Mesendoderm (in vitro differentiated cells): ENCODE results near the gene CDCA8.

Experiments
- DNase-seq: peaks from one replicate; pipeline ENCODE4 v3.0.0; 2013
- H2AK5ac ChIP-seq: 2 replicates; pipeline ENCODE4 v1.6.1; 2013; ENCODE audit warnings: low read length, inconsistent platforms
- H2BK120ac ChIP-seq: 2 replicates; pipeline ENCODE4 v1.6.1; 2013; ENCODE audit warnings: low read depth, mild to moderate bottlenecking, low read length, moderate library complexity, mixed read lengths
- H2BK15ac ChIP-seq: replicated peaks from 2 replicates; pipeline ENCODE4 v1.6.1; 2013; ENCODE audit warnings: low read depth, mild to moderate bottlenecking, moderate library complexity
- H2BK5ac ChIP-seq: 2 replicates; pipeline ENCODE4 v1.6.1; 2013; ENCODE audit warnings: low read length, inconsistent platforms
- H3K18ac ChIP-seq: 2 replicates; pipeline ENCODE4 v1.6.1; 2013; ENCODE audit warnings: mild to moderate bottlenecking, low read length, mixed read lengths
- H3K23ac ChIP-seq: one replicate; pipeline ENCODE4 v1.6.1; 2013; ENCODE audit warnings: low read length
- H3K27ac ChIP-seq: 2 replicates; pipeline ENCODE4 v1.5.1; 2013; ENCODE audit warnings: low read depth, mild to moderate bottlenecking, inconsistent platforms, low read length, moderate library complexity
- H3K27me3 ChIP-seq: 2 replicates; pipeline ENCODE4 v1.6.1; 2013; ENCODE audit warnings: low read length, control low read depth, mild to moderate bottlenecking, inconsistent platforms; ENCODE audit not compliant: insufficient read depth, poor library complexity
- H3K36me3 ChIP-seq: 2 replicates; pipeline ENCODE4 v1.6.1; 2013; ENCODE audit warnings: low read length, inconsistent platforms; ENCODE audit not compliant: control insufficient read depth, insufficient read depth
- H3K4ac ChIP-seq: one replicate; pipeline ENCODE4 v1.6.1; 2013; ENCODE audit warnings: low read depth, mild to moderate bottlenecking, low read length, moderate library complexity
- H3K4me1 ChIP-seq: 2 replicates; pipeline ENCODE4 v1.6.1; 2013; ENCODE audit warnings: low read depth, low read length, inconsistent platforms; ENCODE audit not compliant: control insufficient read depth
- H3K4me2 ChIP-seq: 2 replicates; pipeline ENCODE4 v1.6.1; 2013; ENCODE audit warnings: low read length
- H3K4me3 ChIP-seq: 2 replicates; pipeline ENCODE4 v1.5.1; 2013; ENCODE audit warnings: mild to moderate bottlenecking, low read length
- H3K56ac ChIP-seq: one replicate; pipeline ENCODE4 v1.6.1; 2013; ENCODE audit warnings: low read length
- H3K79me1 ChIP-seq: 2 replicates; pipeline ENCODE4 v1.6.1; 2013; ENCODE audit warnings: low read length, inconsistent platforms
- H3K79me2 ChIP-seq: 2 replicates; pipeline ENCODE4 v1.6.1; 2013; ENCODE audit warnings: mild to moderate bottlenecking, low read length; ENCODE audit not compliant: control insufficient read depth, insufficient read depth
- H3K9ac ChIP-seq: 2 replicates; pipeline ENCODE4 v1.6.1; 2013; ENCODE audit warnings: low read length, inconsistent platforms
- H4K5ac ChIP-seq: one replicate; pipeline ENCODE4 v1.6.1; 2013; ENCODE audit warnings: low read length
- H4K8ac ChIP-seq: one replicate; pipeline ENCODE4 v1.6.1; 2013; ENCODE audit warnings: low read depth, mild to moderate bottlenecking, control low read depth, low read length, moderate library complexity
- WGBS: extraction: QIAGEN DNeasy Blood & Tissue Kit; methylation state at CpG from one replicate; pipeline ENCODE4 v1.1.7; 2013; ENCODE audit warnings: low lambda C conversion rate, missing lambda C conversion rate; ENCODE audit not compliant: insufficient coverage; ENCODE audit errors: extremely low coverage; 5-methylcytosine and 5-hydroxymethylcytosine counted together

The CDCA8 gene

GRCh38 chr1:37705399-37705798, 13.1 kb downstream of the CDCA8 start:
- no CpG with 5 or more reads among the region's 8 CpGs for WGBS
- H3K4me3 ChIP-seq = no peak overlapping the region
- H3K56ac ChIP-seq = no peak overlapping the region
- no peak overlapping the region for H3K9ac ChIP-seq
- H2AK5ac ChIP-seq = no peak overlapping the region
- H2BK5ac ChIP-seq = no peak overlapping the region
- H3K27me3 ChIP-seq = no peaks in the 10 kb centered on the region
- H3K23ac ChIP-seq = no peak overlapping the region
- no peak overlapping the region for H4K5ac ChIP-seq
- no peak for DNase-seq
- no peaks in the 10 kb centered on the region for H3K4me1 ChIP-seq
- H3K18ac ChIP-seq = no peak overlapping the region
- no peaks in the 10 kb centered on the region for H3K79me1 ChIP-seq
- no peak overlapping the region for H3K4ac ChIP-seq
- no peak overlapping the region for H2BK120ac ChIP-seq
- no peak overlapping the region for H4K8ac ChIP-seq
- H3K27ac ChIP-seq = no peak overlapping the region
- no peak overlapping the region for H2BK15ac ChIP-seq
- no peak overlapping the region for H3K4me2 ChIP-seq
- H3K79me2 ChIP-seq = no peaks in the 10 kb centered on the region
- H3K36me3 ChIP-seq = peaks cover 38% of the 10 kb centered on the region

- Histone ChIP-seq H3K36me3 (peaks cover 31% of the 10 kb centered on the region), H3K4me1 (no peaks in the 10 kb centered on the region), H3K79me2 (no peaks in the 10 kb centered on the region), H3K9ac (no peak overlapping the region), H3K4me2 (no peak overlapping the region), H3K27me3 (no peaks in the 10 kb centered on the region), H3K18ac (no peak overlapping the region), H3K23ac (no peak overlapping the region), H3K27ac (no peak overlapping the region), H3K4ac (no peak overlapping the region), H4K5ac (no peak overlapping the region), H4K8ac (no peak overlapping the region), H3K79me1 (no peaks in the 10 kb centered on the region), H2BK5ac (no peak overlapping the region), H2BK120ac (no peak overlapping the region), H3K56ac (no peak overlapping the region), H2AK5ac (no peak overlapping the region), H3K4me3 (no peak overlapping the region), H2BK15ac (no peak overlapping the region)
- no peak for DNase-seq
- WGBS = no CpG with 5 or more reads among the region's 4 CpGs
Measured at GRCh38 chr1:37708471-37708870, 16.2 kb downstream of the CDCA8 start.

- H2BK15ac ChIP-seq = no peak overlapping the region
- H3K9ac ChIP-seq = no peak overlapping the region
- no peak overlapping the region for H2AK5ac ChIP-seq
- no peaks in the 10 kb centered on the region for H3K79me2 ChIP-seq
- H3K4me3 ChIP-seq = no peak overlapping the region
- H4K5ac ChIP-seq = no peak overlapping the region
- H2BK5ac ChIP-seq = no peak overlapping the region
- no peak for DNase-seq
- no peaks in the 10 kb centered on the region for H3K79me1 ChIP-seq
- no peak overlapping the region for H3K4ac ChIP-seq
- no CpG with 5 or more reads among the region's 8 CpGs for WGBS
- no peak overlapping the region for H2BK120ac ChIP-seq
- H3K36me3 ChIP-seq = peaks cover 5% of the 10 kb centered on the region
- H4K8ac ChIP-seq = no peak overlapping the region
- no peak overlapping the region for H3K4me2 ChIP-seq
- H3K27ac ChIP-seq = no peak overlapping the region
- H3K27me3 ChIP-seq = no peaks in the 10 kb centered on the region
- H3K23ac ChIP-seq = no peak overlapping the region
- H3K18ac ChIP-seq = no peak overlapping the region
- H3K56ac ChIP-seq = no peak overlapping the region
- no peaks in the 10 kb centered on the region for H3K4me1 ChIP-seq
Measured at GRCh38 chr1:37714226-37714625, 21.9 kb downstream of the CDCA8 start.

GRCh38 chr1:37714689-37715088, 22.4 kb downstream of the CDCA8 start:
- no peak overlapping the region for H3K27ac ChIP-seq
- no peaks in the 10 kb centered on the region for H3K4me1 ChIP-seq
- no peak overlapping the region for H3K18ac ChIP-seq
- H2BK5ac ChIP-seq = no peak overlapping the region
- no peaks in the 10 kb centered on the region for H3K79me1 ChIP-seq
- no peak overlapping the region for H3K56ac ChIP-seq
- no peak overlapping the region for H2BK120ac ChIP-seq
- no peak overlapping the region for H3K4me2 ChIP-seq
- H2AK5ac ChIP-seq = no peak overlapping the region
- H2BK15ac ChIP-seq = no peak overlapping the region
- no peaks in the 10 kb centered on the region for H3K79me2 ChIP-seq
- no peak overlapping the region for H3K23ac ChIP-seq
- peaks cover 4% of the 10 kb centered on the region for H3K36me3 ChIP-seq
- no peak overlapping the region for H4K8ac ChIP-seq
- no peak overlapping the region for H3K4ac ChIP-seq
- H3K27me3 ChIP-seq = no peaks in the 10 kb centered on the region
- no peak overlapping the region for H4K5ac ChIP-seq
- no CpG with 5 or more reads among the region's 4 CpGs for WGBS
- no peak for DNase-seq
- H3K4me3 ChIP-seq = no peak overlapping the region
- H3K9ac ChIP-seq = no peak overlapping the region

- Histone ChIP-seq H3K18ac (no peak overlapping the region), H2AK5ac (no peak overlapping the region), H3K4me2 (no peak overlapping the region), H3K79me2 (no peaks in the 10 kb centered on the region), H4K8ac (no peak overlapping the region), H3K27ac (no peak overlapping the region), H3K4me3 (no peak overlapping the region), H4K5ac (no peak overlapping the region), H3K9ac (no peak overlapping the region), H3K4ac (no peak overlapping the region), H3K36me3 (no peaks in the 10 kb centered on the region), H3K23ac (no peak overlapping the region), H3K4me1 (no peaks in the 10 kb centered on the region), H3K27me3 (no peaks in the 10 kb centered on the region), H2BK120ac (no peak overlapping the region), H3K56ac (no peak overlapping the region), H3K79me1 (no peaks in the 10 kb centered on the region), H2BK5ac (no peak overlapping the region), H2BK15ac (no peak overlapping the region)
- DNase-seq = no peak
- WGBS = no CpG with 5 or more reads among the region's 4 CpGs
Measured at GRCh38 chr1:37716321-37716720, 24.0 kb downstream of the CDCA8 start.

GRCh38 chr1:37717631-37718030, 25.3 kb downstream of the CDCA8 start:
- Histone ChIP-seq H2BK5ac (no peak overlapping the region), H3K9ac (no peak overlapping the region), H3K36me3 (no peaks in the 10 kb centered on the region), H3K79me2 (no peaks in the 10 kb centered on the region), H3K79me1 (no peaks in the 10 kb centered on the region), H2BK120ac (no peak overlapping the region), H3K4me1 (no peaks in the 10 kb centered on the region), H3K4ac (no peak overlapping the region), H3K23ac (no peak overlapping the region), H3K18ac (no peak overlapping the region), H3K4me2 (no peak overlapping the region), H4K8ac (no peak overlapping the region), H2BK15ac (no peak overlapping the region), H3K56ac (no peak overlapping the region), H3K27me3 (no peaks in the 10 kb centered on the region), H3K4me3 (no peak overlapping the region), H3K27ac (no peak overlapping the region), H2AK5ac (no peak overlapping the region), H4K5ac (no peak overlapping the region)
- no CpG with 5 or more reads among the region's 6 CpGs for WGBS
- DNase-seq = no peak
